Liver (tissue), 9 donors: ENCODE measurements around the gene GABPB1. TPM values are rescaled to one million over a fixed set of nuclear protein-coding genes. Genes with fewer than 3 reads are reported as not detected.

ENCODE experiments used
- DNase-seq: peaks from one replicate; pipeline ENCODE4 v3.0.0-alpha.2; 2017; ENCODE audit warnings: low spot score
- H3K27ac ChIP-seq, 2 donors: one replicate each; pipeline ENCODE4 v1.7.0; 2013; ENCODE audit warnings: inconsistent platforms in 2 of 2, low read length in 2 of 2, control low read depth in 1 of 2, low read depth in 1 of 2, mild to moderate bottlenecking in 1 of 2
- H3K27me3 ChIP-seq, 4 donors: one replicate each; pipeline versions ENCODE4 v1.6.1 to v1.7.0; 2013; ENCODE audit warnings: low read length in 3 of 4, inconsistent platforms in 1 of 4, mild to moderate bottlenecking in 1 of 4, moderate library complexity in 1 of 4; ENCODE audit not compliant: control insufficient read depth in 4 of 4, insufficient read depth in 4 of 4
- H3K36me3 ChIP-seq, 4 donors: one replicate each; pipeline versions ENCODE4 v1.6.1 to v1.7.0; 2013; ENCODE audit warnings: low read length in 3 of 4, mild to moderate bottlenecking in 3 of 4, low read depth in 1 of 4, moderate library complexity in 1 of 4; ENCODE audit not compliant: control insufficient read depth in 4 of 4, insufficient read depth in 3 of 4
- H3K4me1 ChIP-seq, 4 donors: one replicate each; pipeline versions ENCODE4 v1.6.1 to v1.7.0; 2013; ENCODE audit warnings: low read length in 3 of 4, mild to moderate bottlenecking in 3 of 4, moderate library complexity in 1 of 4; ENCODE audit not compliant: control insufficient read depth in 4 of 4, insufficient read depth in 4 of 4
- H3K4me3 ChIP-seq, 3 donors: one replicate each; pipeline versions ENCODE4 v1.6.1 to v1.7.0; 2013; ENCODE audit warnings: low read length in 3 of 3, control low read depth in 1 of 3, low read depth in 1 of 3, mild to moderate bottlenecking in 1 of 3
- H3K9ac ChIP-seq, 2 donors: one replicate each; pipeline ENCODE4 v1.7.0; 2013; ENCODE audit warnings: low read length in 2 of 2, mild to moderate bottlenecking in 2 of 2, moderate library complexity in 2 of 2, control low read depth in 1 of 2, low read depth in 1 of 2
- H3K9me3 ChIP-seq, 4 donors: one replicate each; pipeline versions ENCODE4 v1.6.1 to v1.7.0; 2013; ENCODE audit warnings: low read length in 3 of 4; ENCODE audit not compliant: control insufficient read depth in 4 of 4
- ATF3 ChIP-seq: IDR thresholded peaks from 2 replicates; pipeline ENCODE4 v1.6.1; 2016; ENCODE audit warnings: antibody characterized with exemption
- EGR1 ChIP-seq, 2 donors: IDR thresholded peaks; 2 replicates each; pipeline ENCODE4 v1.6.1; 2016 to 2018; ENCODE audit warnings: antibody characterized with exemption in 2 of 2, low read depth in 2 of 2
- FOXA1 ChIP-seq: IDR thresholded peaks from 2 replicates; pipeline ENCODE4 v1.6.1; 2016; ENCODE audit warnings: antibody characterized with exemption
- FOXA2 ChIP-seq: IDR thresholded peaks from 2 replicates; pipeline ENCODE4 v1.6.1; 2016; ENCODE audit warnings: antibody characterized with exemption
- GABPA ChIP-seq, 2 donors: IDR thresholded peaks in 1 of 2; conservative IDR thresholded peaks in 1 of 2; 2 replicates each; pipeline ENCODE4 v1.6.1; 2016; ENCODE audit warnings: antibody characterized with exemption in 2 of 2, mild to moderate bottlenecking in 1 of 2, moderate library complexity in 1 of 2
- HNF4A ChIP-seq, 2 donors: conservative IDR thresholded peaks; 2 replicates each; pipeline ENCODE4 v1.6.1; 2016; ENCODE audit warnings: antibody characterized with exemption in 2 of 2, mild to moderate bottlenecking in 2 of 2
- HNF4G ChIP-seq: IDR thresholded peaks from 2 replicates; pipeline ENCODE4 v1.6.1; 2016; ENCODE audit warnings: antibody characterized with exemption
- JUND ChIP-seq, 2 donors: IDR thresholded peaks; 2 replicates each; pipeline ENCODE4 v1.6.1; 2016; ENCODE audit warnings: antibody characterized with exemption in 2 of 2
- MAX ChIP-seq: IDR thresholded peaks from 2 replicates; pipeline ENCODE4 v1.6.1; 2016; ENCODE audit warnings: antibody characterized with exemption
- NR2F2 ChIP-seq: IDR thresholded peaks from 2 replicates; pipeline ENCODE4 v1.6.1; 2016; ENCODE audit warnings: antibody characterized with exemption
- RAD21 ChIP-seq, 2 donors: IDR thresholded peaks; 2 replicates each; pipeline ENCODE4 v1.6.1; 2016; ENCODE audit warnings: antibody characterized with exemption in 2 of 2, mild to moderate bottlenecking in 2 of 2
- REST ChIP-seq: IDR thresholded peaks from 2 replicates; pipeline ENCODE4 v1.6.1; 2016; ENCODE audit warnings: antibody characterized with exemption, mild to moderate bottlenecking
- RXRA ChIP-seq, 2 donors: IDR thresholded peaks; 2 replicates each; pipeline ENCODE4 v1.6.1; 2017 to 2018; ENCODE audit warnings: antibody characterized with exemption in 2 of 2, mild to moderate bottlenecking in 1 of 2
- SP1 ChIP-seq: IDR thresholded peaks from 2 replicates; pipeline ENCODE4 v1.6.1; 2018; ENCODE audit warnings: antibody characterized with exemption, mild to moderate bottlenecking
- TAF1 ChIP-seq: conservative IDR thresholded peaks from 2 replicates; pipeline ENCODE4 v1.6.1; 2016; ENCODE audit warnings: antibody characterized with exemption, mild to moderate bottlenecking
- YY1 ChIP-seq: IDR thresholded peaks from 2 replicates; pipeline ENCODE4 v1.6.1; 2016; ENCODE audit warnings: antibody characterized with exemption, mild to moderate bottlenecking
- ZBTB33 ChIP-seq: IDR thresholded peaks from 2 replicates; pipeline ENCODE4 v1.6.1; 2016; ENCODE audit warnings: antibody characterized with exemption
- WGBS: extraction: QIAGEN DNeasy Blood & Tissue Kit; methylation state at CpG from one replicate; pipeline ENCODE4 v1.1.7; 2013; 5-methylcytosine and 5-hydroxymethylcytosine counted together
- polyA plus RNA-seq, 2 donors: library from polyadenylated mRNA; stranded (reverse) in 1 of 2; unstranded in 1 of 2; fragments of 200-250 nt in 1 of 2; fragments of >200 nt in 1 of 2; fragmentation: Nextera tagmentation in 1 of 2; extraction: Ambion mirVana in 1 of 2; gene quantifications; one replicate each; pipeline versions ENCODE4 v1.2.1 to v1.2.3, GENCODE V29; 2013 to 2015
- total RNA-seq, 2 donors: library from RNA; depleted of rRNA; stranded (reverse); fragments of >200 nt; gene quantifications; one replicate each; pipeline ENCODE4 v1.2.3, GENCODE V29; 2014
- donor health status: healthy.
- donor health status: healthy.
- donor health status: healthy.
- donor health status: healthy.
- donor health status: healthy.

GABPB1 gene
- total and polyA plus RNA-seq, 4 donors, result 4.4 to 23.6 (median 9.8) TPM

- Histone ChIP-seq H3K4me1 (peaks cover 0 to 9% (median 8%) of the 10 kb centered on the region in 4 donors), H3K9ac (no peak overlapping the region), H3K27ac (no peak overlapping the region), H3K9me3 (no peaks in the 10 kb centered on the region), H3K36me3 (peaks cover 0 to 2% (median 0%) of the 10 kb centered on the region in 4 donors), H3K4me3 (no peak overlapping the region), H3K27me3 (no peaks in the 10 kb centered on the region)
- 91% methylated on average over 1 of the region's 1 CpG for WGBS
- TF ChIP-seq RXRA (IDR thresholded peaks at IDR 0.05), result no peak
- DNase-seq, result no peak
These were observed 15.3 kb downstream of the GABPB1 start for GRCh38 chr15:50339717-50340116.

GRCh38 chr15:50335251-50335650 lies 19.7 kb downstream of the GABPB1 start:
- H3K36me3 ChIP-seq, result peaks cover 0 to 2% (median 0%) of the 10 kb centered on the region in 4 donors
- H3K9ac ChIP-seq, result no peak overlapping the region
- no peaks in the 10 kb centered on the region for H3K4me1 ChIP-seq
- no peak for DNase-seq
- 92% methylated on average over 4 of the region's 4 CpGs for WGBS
- H3K9me3 ChIP-seq, result no peaks in the 10 kb centered on the region
- no peak overlapping the region for H3K4me3 ChIP-seq
- H3K27ac ChIP-seq, result no peak overlapping the region
- no peak for TF ChIP-seq JUND (IDR thresholded peaks at IDR 0.05)
- no peak for TF ChIP-seq HNF4G
- no peak for TF ChIP-seq FOXA2
- TF ChIP-seq SP1, result no peak
- no peak for TF ChIP-seq NR2F2
- no peak for TF ChIP-seq TAF1
- TF ChIP-seq YY1, result no peak
- no peak for TF ChIP-seq GABPA (IDR thresholded peaks at IDR 0.05 in 1 of 2, conservative IDR thresholded peaks at IDR 0.05 in 1 of 2)
- TF ChIP-seq FOXA1, result no peak
- no peak for TF ChIP-seq REST
- TF ChIP-seq HNF4A (conservative IDR thresholded peaks at IDR 0.05), result no peak
- no peak for TF ChIP-seq ATF3
- TF ChIP-seq EGR1 (IDR thresholded peaks at IDR 0.05; ENCODE audit: low read depth in 2 of 2), result no peak
- TF ChIP-seq RAD21 (IDR thresholded peaks at IDR 0.05), result no peak
- TF ChIP-seq MAX, result no peak
- TF ChIP-seq RXRA (IDR thresholded peaks at IDR 0.05), result no peak
- TF ChIP-seq ZBTB33, result no peak
- no peaks in the 10 kb centered on the region for H3K27me3 ChIP-seq
